DMS114 treated with DMSO at 0.1 percent for 48 hours (cell line): ENCODE measurements around the gene ARSG.
A peak's percentile ranks its signal among the peaks of the same experiment; 100 is the strongest.

Experiments
- DNase-seq: peaks from one replicate; lab custom pipeline; 2025; ENCODE audit not compliant: unreplicated experiment; lab: John Stamatoyannopoulos, UW

Gene ARSG

GRCh38 chr17:68424861-68425260 lies 133.6 kb downstream of the ARSG start:
- no peak for DNase-seq

GRCh38 chr17:68425979-68426378 lies 134.7 kb downstream of the ARSG start:
- DNase-seq: no peak

- DNase-seq: no peak
Measured at GRCh38 chr17:68427575-68427974, 136.3 kb downstream of the ARSG start.

GRCh38 chr17:68428498-68429172 lies 137.3 kb downstream of the ARSG start:
- DNase-seq: no peak

- DNase-seq: no peak
Measured at GRCh38 chr17:68429881-68430280, 138.6 kb downstream of the ARSG start.

GRCh38 chr17:68431045-68431608 lies 139.8 kb downstream of the ARSG start:
- no peak for DNase-seq

GRCh38 chr17:68431661-68432071 lies 140.4 kb downstream of the ARSG start:
- peak; percentile 6 for DNase-seq

- DNase-seq: no peak
Measured at GRCh38 chr17:68432086-68432864, 141.0 kb downstream of the ARSG start.

GRCh38 chr17:68433211-68433610 lies 141.9 kb downstream of the ARSG start:
- no peak for DNase-seq

- no peak for DNase-seq
Measured at GRCh38 chr17:68433911-68434508, 142.7 kb downstream of the ARSG start.

GRCh38 chr17:68435361-68435760 lies 144.1 kb downstream of the ARSG start:
- no peak for DNase-seq

GRCh38 chr17:68435876-68436842 lies 144.9 kb downstream of the ARSG start:
- peak; percentile 45 for DNase-seq

- DNase-seq: no peak
Measured at GRCh38 chr17:68437979-68438822, 146.9 kb downstream of the ARSG start.

- DNase-seq: no peak
Measured at GRCh38 chr17:68439656-68440290, 148.5 kb downstream of the ARSG start.

GRCh38 chr17:68440526-68440925 lies 149.2 kb downstream of the ARSG start:
- no peak for DNase-seq

GRCh38 chr17:68441070-68441770 lies 149.9 kb downstream of the ARSG start:
- DNase-seq: no peak

- no peak for DNase-seq
Measured at GRCh38 chr17:68443972-68444464, 152.7 kb downstream of the ARSG start.

- DNase-seq: no peak
Measured at GRCh38 chr17:68445671-68446070, 154.4 kb downstream of the ARSG start.
